ENCODE measurements around the gene GBF1.

GRCh38 chr10:102230861-102231356 is 14.4 kb upstream of the GBF1 start:
- TF ChIP-seq CTCF (IDR thresholded peaks at IDR 0.05) (no peak), EZH2 (IDR thresholded peaks at IDR 0.05; ENCODE audit: borderline replicate concordance, insufficient read depth, low read depth, low read length, poor library complexity, severe bottlenecking) (peak; percentile 26)
